Mucosa of descending colon (tissue), 3 donors: ENCODE measurements around the gene FAHD2B. TPM values are rescaled to one million over a fixed set of nuclear protein-coding genes. Genes with fewer than 3 reads are reported as not detected.
A peak's percentile ranks its signal among the peaks of the same experiment; 100 is the strongest.
"Not testable (repeated sequence)": the region's sequence is repeated elsewhere in the genome, so short reads cannot be mapped to it uniquely, and the experiment has no call there.

Source experiments
- ATAC-seq: fragments of 200-7000 bp; cut with Tn5 transposase; one replicate; pipeline ENCODE4 v1.9.1; 2020; ENCODE audit warnings: mild to moderate bottlenecking, moderate library complexity
- DNase-seq, 3 donors: peaks; one replicate each; pipeline ENCODE4 v3.0.0-alpha.2; 2020
- H3K36me3 ChIP-seq: fragments of 200-600 bp; one replicate; pipeline ENCODE4 v1.8.0; 2021; ENCODE audit warnings: low read depth, mild to moderate bottlenecking
- H3K4me1 ChIP-seq: fragments of 200-600 bp; one replicate; pipeline ENCODE4 v1.8.0; 2021; ENCODE audit warnings: low read depth, mild to moderate bottlenecking
- H3K4me3 ChIP-seq: fragments of 200-600 bp; one replicate; pipeline ENCODE4 v1.8.0; 2021; ENCODE audit warnings: mild to moderate bottlenecking
- H3K9me3 ChIP-seq: fragments of 200-600 bp; one replicate; pipeline ENCODE4 v1.8.0; 2021; ENCODE audit warnings: mild to moderate bottlenecking
- intact Hi-C, 2 donors: fragments of 100-400 bp; cut with DNase I in 1 of 2; cut with micrococcal nuclease in 1 of 2; formaldehyde crosslinking; loops; one replicate each; pipeline versions ENCODE4 v1.11.0 to v1.11.1; 2022; cut with DNase I, micrococcal nuclease
- long read RNA-seq, 2 donors: library from polyadenylated mRNA; unstranded; transcript quantifications; one replicate each; pipeline ENCODE4 v2.0.0, GENCODE V29; 2019 to 2021
- total RNA-seq, 3 donors: library from RNA; stranded (reverse); fragmentation: NEBNext Ultra II Directional in 2 of 3; extraction: Animal tissue kit (Norgen Biotek cat#: 25700) in 2 of 3; gene quantifications; one replicate each; pipeline versions ENCODE4 v1.2.1 to v1.2.4, GENCODE V29; 2021 to 2023
- TF ChIP-seq, protein P1 (sequence below): fragments of 200-600 bp; IDR thresholded peaks from one replicate; pipeline ENCODE4 v1.8.0; 2022; ENCODE audit warnings: antibody characterized with exemption, mild to moderate bottlenecking
- donor health status: DM: no; HTN: no; CAD: no; lungs with moderate emphysema.
- donor health status: DM: no; HTN: no; CAD: no.
- donor health status: DM: no; HTN: yes; CAD: no.

FAHD2B gene, protein sequence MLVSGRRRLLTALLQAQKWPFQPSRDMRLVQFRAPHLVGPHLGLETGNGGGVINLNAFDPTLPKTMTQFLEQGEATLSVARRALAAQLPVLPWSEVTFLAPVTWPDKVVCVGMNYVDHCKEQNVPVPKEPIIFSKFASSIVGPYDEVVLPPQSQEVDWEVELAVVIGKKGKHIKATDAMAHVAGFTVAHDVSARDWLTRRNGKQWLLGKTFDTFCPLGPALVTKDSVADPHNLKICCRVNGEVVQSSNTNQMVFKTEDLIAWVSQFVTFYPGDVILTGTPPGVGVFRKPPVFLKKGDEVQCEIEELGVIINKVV
- 10 to 100 TPM in 1 of 3 donors, 1 to 10 TPM in 2; 5.3 to 13.4 (median 6.1) TPM for total RNA-seq
- long read RNA-seq, donor 1, transcript FAHD2B-202 (9 exons, 1,388 nt): major isoform, 8 of 17 reads
- long read RNA-seq, donor 1, partial matches to known transcripts: 1 of 17 reads
- long read RNA-seq, donor 1, other reads (novel, unspliced or antisense): 7 of 17 reads
- long read RNA-seq, donor 2, partial matches to known transcripts: 0 of 3 reads
- long read RNA-seq, donor 2, other reads (novel, unspliced or antisense): 2 of 3 reads

DNA sequence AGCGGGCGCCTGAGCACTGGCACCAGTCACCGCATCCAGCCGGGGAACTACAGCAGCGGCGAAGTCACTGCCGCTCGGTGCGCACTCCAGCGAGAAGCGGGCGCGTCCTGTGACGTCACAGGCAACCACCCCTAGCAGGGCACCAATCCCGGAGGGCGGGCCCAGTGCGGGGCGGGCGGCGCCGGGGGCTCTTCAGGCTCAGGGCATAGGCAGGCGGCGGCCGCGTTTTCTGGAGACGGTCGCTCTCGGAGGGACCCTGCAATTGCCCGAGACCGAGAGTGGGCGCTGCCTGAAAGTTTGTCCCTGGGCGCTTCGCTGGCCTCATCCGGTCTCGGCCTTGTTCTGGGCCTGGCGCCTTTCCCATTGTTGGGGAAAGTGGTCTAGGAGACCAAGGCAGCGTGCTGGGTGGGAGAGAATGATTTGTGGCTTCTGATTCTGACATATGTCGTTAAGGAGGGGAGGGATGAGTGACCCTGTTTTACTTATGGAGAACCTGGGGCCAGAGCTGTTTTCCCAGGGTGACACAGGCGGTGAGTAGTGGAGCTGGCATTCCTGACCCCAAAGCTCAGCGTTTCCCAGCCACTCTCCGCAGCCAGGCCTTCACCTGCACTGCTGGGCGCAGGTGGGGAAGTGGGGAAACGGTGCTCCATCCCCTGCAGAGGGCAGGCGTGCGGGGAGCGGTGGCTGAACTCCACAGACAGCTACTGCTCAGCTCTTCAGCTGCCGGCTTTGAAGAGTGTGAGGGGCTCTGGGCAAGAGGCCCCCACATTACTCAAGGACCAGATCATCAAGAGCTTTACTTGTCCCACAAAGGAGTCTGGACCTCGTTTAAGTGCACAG is at the start of gene FAHD2B:
TSS of gene FAHD2B (minus strand) at position 111 of the 840 bp plus-strand sequence. CDS start 3,176 bp downstream, outside the sequence.
- intact Hi-C loops, H3K36me3 ChIP-seq, H3K4me3 ChIP-seq, H3K4me1 ChIP-seq, H3K9me3 ChIP-seq: not testable (repeated sequence)
- DNase-seq: peak; percentile 86 to 93 (median 91)
- ATAC-seq: peak; percentile 96

DNA sequence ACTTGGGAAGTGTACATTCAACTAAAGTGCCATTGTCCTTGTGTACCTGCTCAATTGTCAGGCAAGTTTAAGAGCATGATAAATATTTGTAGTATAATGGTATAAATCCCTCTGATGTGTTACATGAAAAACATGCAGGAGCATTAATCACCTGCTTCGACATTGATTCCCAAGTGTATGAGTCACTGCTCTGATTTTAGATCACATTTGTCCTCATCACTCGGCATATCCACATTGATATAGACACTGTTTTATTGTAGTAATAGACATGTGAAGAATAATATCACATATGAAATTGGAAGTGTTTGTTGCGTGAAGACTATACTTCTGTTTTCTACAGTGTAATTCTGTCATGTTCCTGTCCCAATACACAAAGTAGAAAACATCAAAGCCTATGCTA is 49.3 kb upstream of the FAHD2B start:
- H3K36me3 ChIP-seq, DNase-seq: not testable (repeated sequence)

DNA sequence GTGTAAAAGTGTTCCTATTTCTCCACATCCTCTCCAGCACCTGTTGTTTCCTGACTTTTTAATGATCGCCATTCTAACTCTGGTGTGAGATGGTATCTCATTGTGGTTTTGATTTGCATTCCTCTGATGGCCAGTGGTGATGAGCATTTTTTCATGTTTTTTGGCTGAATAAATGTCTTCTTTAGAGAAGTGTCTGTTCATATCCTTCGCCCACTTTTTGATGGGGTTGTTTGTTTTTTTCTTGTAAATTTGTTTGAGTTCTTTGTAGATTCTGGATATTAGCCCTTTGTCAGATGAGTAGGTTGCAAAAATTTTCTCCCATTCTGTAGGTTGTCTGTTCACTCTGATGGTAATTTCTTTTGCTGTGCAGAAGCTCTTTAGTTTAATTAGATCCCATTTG is 34.4 kb upstream of the FAHD2B start:
- H3K4me3 ChIP-seq, intact Hi-C loops, ATAC-seq, H3K4me1 ChIP-seq, H3K9me3 ChIP-seq, H3K36me3 ChIP-seq, DNase-seq: not testable (repeated sequence)

More for the DNA sequence above, 49.3 kb upstream of the FAHD2B start:
- H3K4me1 ChIP-seq, H3K4me3 ChIP-seq, ATAC-seq, intact Hi-C loops, H3K9me3 ChIP-seq: not testable (repeated sequence)

DNA sequence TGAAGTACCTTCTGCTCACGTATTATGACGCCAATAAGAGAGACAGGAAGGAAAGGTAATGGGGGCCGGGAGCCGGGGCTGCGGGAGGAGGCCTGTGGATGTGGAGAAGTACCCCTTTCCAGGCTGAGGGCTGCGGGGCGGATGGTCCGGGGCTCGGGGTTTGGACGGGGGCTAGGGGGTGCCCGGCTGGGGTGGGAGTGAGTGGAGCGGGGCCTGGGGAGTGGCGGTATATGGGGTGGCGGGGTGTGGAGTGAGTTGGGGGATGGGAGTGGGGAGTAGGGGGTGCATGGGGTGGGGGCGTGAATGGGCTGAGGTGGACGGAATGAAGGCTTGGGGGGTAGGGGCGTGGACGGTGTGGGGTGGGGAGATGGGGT is 19.2 kb upstream of the FAHD2B start:
- peak overlapping the region; percentile 30 for H3K4me3 ChIP-seq
- ATAC-seq, H3K9me3 ChIP-seq, H3K4me1 ChIP-seq, intact Hi-C loops, H3K36me3 ChIP-seq: not testable (repeated sequence)
- DNase-seq: peak; percentile 21 to 68 (median 48)

DNA sequence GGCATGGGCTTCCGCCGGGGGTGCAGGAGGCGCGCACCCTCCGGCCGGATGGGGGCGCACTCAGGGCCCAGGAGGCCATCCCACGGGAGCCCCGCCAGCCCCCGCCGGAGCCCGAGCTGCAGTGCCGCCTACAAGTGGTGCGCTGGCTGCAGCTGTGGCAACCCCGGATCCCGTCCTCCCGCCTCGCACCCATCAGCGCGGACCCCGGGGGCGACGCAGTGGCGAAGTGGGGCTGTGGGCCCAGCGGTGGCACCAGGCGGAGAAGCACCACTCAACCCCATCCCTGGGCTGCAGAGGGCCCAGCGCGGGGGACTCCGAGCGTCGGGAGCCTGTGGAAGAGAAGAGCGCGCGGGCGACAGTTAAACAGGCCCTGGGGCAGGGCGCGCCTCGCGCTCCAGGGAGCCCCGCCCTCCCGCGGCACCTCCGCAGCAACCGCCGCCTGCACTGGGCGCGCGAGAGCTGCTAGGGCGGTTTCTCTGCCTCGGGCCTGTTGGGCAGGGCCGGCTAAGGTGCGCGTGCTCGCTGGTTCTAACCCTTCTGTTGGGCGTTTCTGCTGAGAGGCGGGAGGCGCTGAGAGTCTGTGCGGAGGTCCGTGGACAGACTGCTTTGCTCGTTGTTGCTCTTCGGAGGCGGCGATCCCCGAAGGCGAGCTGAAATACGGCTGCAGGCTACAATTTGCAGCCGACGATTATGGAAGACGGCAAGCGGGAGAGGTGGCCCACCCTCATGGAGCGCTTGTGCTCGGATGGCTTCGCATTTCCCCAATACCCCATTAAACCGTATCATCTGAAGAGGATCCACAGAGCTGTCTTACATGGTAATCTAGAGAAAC is 18.6 kb upstream of the FAHD2B start, which contains the start of gene ANKRD36:
TSS of gene ANKRD36 (plus strand) at position 104 of the 832 bp plus-strand sequence. CDS start at position 691, 587 bp downstream.
- H3K36me3 ChIP-seq, H3K9me3 ChIP-seq, H3K4me1 ChIP-seq, intact Hi-C loops: not testable (repeated sequence)
- DNase-seq: peak; percentile 81 to 91 (median 88)
- peak; percentile 93 for ATAC-seq
- TF ChIP-seq, protein P1, sequence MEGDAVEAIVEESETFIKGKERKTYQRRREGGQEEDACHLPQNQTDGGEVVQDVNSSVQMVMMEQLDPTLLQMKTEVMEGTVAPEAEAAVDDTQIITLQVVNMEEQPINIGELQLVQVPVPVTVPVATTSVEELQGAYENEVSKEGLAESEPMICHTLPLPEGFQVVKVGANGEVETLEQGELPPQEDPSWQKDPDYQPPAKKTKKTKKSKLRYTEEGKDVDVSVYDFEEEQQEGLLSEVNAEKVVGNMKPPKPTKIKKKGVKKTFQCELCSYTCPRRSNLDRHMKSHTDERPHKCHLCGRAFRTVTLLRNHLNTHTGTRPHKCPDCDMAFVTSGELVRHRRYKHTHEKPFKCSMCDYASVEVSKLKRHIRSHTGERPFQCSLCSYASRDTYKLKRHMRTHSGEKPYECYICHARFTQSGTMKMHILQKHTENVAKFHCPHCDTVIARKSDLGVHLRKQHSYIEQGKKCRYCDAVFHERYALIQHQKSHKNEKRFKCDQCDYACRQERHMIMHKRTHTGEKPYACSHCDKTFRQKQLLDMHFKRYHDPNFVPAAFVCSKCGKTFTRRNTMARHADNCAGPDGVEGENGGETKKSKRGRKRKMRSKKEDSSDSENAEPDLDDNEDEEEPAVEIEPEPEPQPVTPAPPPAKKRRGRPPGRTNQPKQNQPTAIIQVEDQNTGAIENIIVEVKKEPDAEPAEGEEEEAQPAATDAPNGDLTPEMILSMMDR: peak; percentile 73
- peak within 1 kb of the TSS; percentile 30 for H3K4me3 ChIP-seq

DNA sequence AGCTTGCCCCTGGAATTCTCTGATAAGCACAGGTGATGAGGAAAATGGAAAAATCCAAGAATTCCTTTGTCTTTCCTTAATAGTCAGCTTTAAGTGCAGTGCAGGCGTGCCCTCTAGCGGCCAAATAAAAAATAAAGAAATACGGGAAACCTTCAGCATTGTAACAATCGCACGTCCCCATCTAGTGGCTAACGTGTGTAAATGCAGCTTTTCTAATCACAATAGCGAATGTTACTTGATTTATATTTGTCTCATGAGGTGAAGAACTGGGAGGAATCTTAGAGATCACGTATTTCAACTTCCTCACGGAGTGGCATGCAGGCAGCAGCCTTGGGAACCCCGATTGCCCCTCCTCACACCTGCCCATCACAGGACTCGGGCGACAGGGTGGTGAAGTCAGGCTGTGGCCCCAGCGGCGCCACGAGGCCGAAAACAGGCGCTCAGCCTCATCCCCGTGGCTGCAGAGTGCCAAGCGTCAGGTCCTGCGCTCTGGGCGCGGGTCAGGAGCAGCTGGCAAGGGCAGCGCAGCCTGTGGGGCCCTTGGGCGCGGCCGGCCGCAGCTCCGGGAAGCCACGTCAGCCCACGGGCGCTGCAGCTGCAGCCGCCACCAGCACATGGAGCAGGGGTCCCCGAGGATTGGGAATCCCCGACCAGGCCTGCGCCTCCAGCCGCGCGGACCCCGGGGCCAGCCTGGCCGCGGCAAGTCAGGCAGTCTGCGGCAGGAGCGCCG is 17.8 kb upstream of the FAHD2B start:
- H3K36me3 ChIP-seq, H3K4me1 ChIP-seq, H3K9me3 ChIP-seq, intact Hi-C loops: not testable (repeated sequence)
- TF ChIP-seq, protein P1: peak; percentile 57
- H3K4me3 ChIP-seq: peak overlapping the region; percentile 30
- ATAC-seq (peak; percentile 95), DNase-seq (peak; percentile 74 to 92 (median 78))

DNA sequence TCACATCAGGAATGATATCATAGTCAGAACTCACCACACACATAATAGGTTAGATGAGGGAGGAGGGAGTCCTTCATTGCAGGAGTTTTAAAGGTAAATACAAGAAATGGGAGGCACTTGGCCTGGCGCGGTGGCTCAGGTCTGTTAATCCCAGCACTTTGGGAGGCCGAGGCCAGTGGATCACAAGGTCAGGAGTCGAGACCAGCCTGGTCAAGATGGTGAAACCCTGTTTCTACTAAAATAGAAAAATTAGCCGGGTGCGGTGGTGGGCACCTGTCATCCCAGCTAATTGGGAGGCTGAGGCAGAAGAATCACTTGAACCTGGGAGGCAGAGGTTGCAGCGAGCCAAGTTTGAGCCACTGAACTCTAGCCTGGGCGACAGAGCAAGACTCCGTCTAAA is 16.6 kb upstream of the FAHD2B start:
- intact Hi-C loops, DNase-seq, ATAC-seq, H3K4me3 ChIP-seq, H3K36me3 ChIP-seq, H3K9me3 ChIP-seq, H3K4me1 ChIP-seq: not testable (repeated sequence)

DNA sequence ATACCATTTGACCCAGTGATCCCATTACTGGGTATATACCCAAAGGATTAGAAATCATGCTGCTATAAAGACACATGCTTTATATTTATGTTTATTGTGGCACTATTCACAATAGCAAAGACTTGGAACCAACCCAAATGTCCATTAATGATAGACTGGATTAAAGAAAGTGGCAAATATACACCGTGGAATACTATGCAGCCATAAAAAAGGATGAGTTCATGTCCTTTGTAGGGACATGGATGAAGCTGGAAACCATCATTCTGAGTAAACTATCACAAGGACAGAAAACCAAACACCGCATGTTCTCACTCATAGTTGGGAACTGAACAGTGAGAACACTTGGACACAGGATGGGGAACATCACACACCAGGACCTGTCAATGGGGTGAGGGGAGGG is 12.2 kb upstream of the FAHD2B start:
- H3K4me1 ChIP-seq, DNase-seq, H3K36me3 ChIP-seq, ATAC-seq, H3K4me3 ChIP-seq, H3K9me3 ChIP-seq, intact Hi-C loops: not testable (repeated sequence)

DNA sequence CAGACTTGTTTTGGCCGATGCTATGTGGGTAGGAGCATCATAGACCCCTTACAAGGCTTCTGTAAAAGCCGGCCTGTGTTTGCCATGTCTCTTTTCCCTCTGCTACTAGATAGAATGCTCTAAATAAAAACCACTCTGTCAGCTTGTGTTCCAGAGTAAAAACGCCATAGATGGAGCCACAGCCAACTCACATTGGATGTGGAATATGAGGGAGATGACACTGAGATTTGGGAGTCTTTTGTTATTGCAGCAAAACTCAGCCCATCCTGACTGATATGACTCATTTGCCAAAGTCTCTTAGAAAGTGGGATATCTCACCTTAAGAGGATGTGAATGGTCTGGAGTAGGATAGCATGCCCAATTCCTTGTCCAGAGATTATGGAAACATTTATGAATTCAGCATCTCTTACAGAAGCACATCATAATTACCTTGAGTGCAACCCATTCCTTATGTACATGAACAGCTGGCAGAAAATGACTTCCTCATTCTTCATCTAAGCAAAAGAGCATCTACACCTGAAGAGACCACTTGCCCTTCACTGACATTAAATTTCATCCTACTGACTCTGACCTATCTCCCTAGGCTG is 4.2 kb upstream of the FAHD2B start:
- H3K36me3 ChIP-seq, H3K9me3 ChIP-seq, H3K4me1 ChIP-seq, DNase-seq, intact Hi-C loops, H3K4me3 ChIP-seq, ATAC-seq: not testable (repeated sequence)
